ENCODE data around the gene JADE2. TPM values are rescaled to one million over a fixed set of nuclear protein-coding genes. Genes with fewer than 3 reads are reported as not detected.

The JADE2 gene
- total and polyA plus RNA-seq, 2 of the 8 experiments (the other 6 are each of a cell fraction or from before 2014, with no cell fraction given): 19.2 to 55.8 TPM

GRCh38 chr5:134561871-134562296, 36.4 kb downstream of the JADE2 start:
- DNase-seq (ENCODE audit: low read depth in 1 of 2, low spot score in 2 of 2) (no peak), FAIRE-seq (peak; percentile 78)
- H2BK12ac ChIP-seq (ENCODE audit: low read depth, low read length): no peak overlapping the region
- H4K91ac ChIP-seq (replicated peaks; ENCODE audit: insufficient read length, low read length): no peak overlapping the region
- H3K23ac ChIP-seq (ENCODE audit: insufficient read length): no peak overlapping the region
- POLR2A ChIA-PET (ENCODE audit: partially characterized antibody): interaction anchor here (1.6 kb wide), 1 partner anchor 95 kb away, joined by 3 read pairs; no protein-coding TSS in a partner anchor
- H3K36me3 ChIP-seq (ENCODE audit: control insufficient read depth in 2 of 4, insufficient read depth in 4 of 4, low read length in 3 of 4): peaks cover 30 to 69% (median 55%) of the 10 kb centered on the region in 4 experiments
- H4K20me1 ChIP-seq (replicated peaks in 1 of 2; ENCODE audit: control insufficient read depth in 1 of 2, insufficient read depth in 2 of 2, low read length in 2 of 2): peaks cover 0 to 12% of the 10 kb centered on the region in 2 experiments
- peaks cover 2% of the 10 kb centered on the region for H3K79me1 ChIP-seq (ENCODE audit: low read depth, low read length)
- peaks cover 0 to 8% of the 10 kb centered on the region in 2 experiments; a peak in 2 of 4 replicates for H3K79me2 ChIP-seq (ENCODE audit: control insufficient read depth in 1 of 2, insufficient read depth in 2 of 2, low read length in 2 of 2)
- H3K27ac ChIP-seq (ENCODE audit: low read depth, low read length): no peak overlapping the region
- H3K4me2 ChIP-seq (ENCODE audit: insufficient read depth in 1 of 2, low read depth in 2 of 2, low read length in 2 of 2): no peak overlapping the region
- 93% methylated on average over 9 of the region's 9 CpGs; no CpG with 5 or more reads in 1 of the 2 experiments for WGBS, 2 experiments (ENCODE audit: extremely low coverage in 1 of 2, insufficient coverage in 1 of 2, insufficient read length in 1 of 2, insufficient replicate concordance in 2 of 2, low coverage in 1 of 2, low lambda C conversion rate in 2 of 2, missing lambda C conversion rate in 1 of 2)
- H3K4me1 ChIP-seq (replicated peaks in 1 of 4; ENCODE audit: control insufficient read depth in 3 of 4, insufficient read depth in 4 of 4, low read length in 3 of 4): no peaks in the 10 kb centered on the region
- H3K23me2 ChIP-seq (ENCODE audit: low read depth, low read length): peaks cover under 1% of the 10 kb centered on the region; the same call in 1 of the 2 replicates
- H3K4ac ChIP-seq (replicated peaks; ENCODE audit: insufficient read length, low read depth, low read length): no peak overlapping the region
- CTCF ChIA-PET (ENCODE audit: partially characterized antibody): interaction anchor here (0.6 to 5.5 kb wide), 19 partner anchors 11 to 285 kb away, joined by 3 to 97 read pairs (median 4); partner anchors contain the start of gene CDKN2AIPNL
- H3K14ac ChIP-seq (ENCODE audit: insufficient read length): no peak overlapping the region
- no peak overlapping the region for H2AK5ac ChIP-seq (ENCODE audit: low read depth, low read length)
- H3K27me3 ChIP-seq (replicated peaks in 1 of 4; ENCODE audit: control insufficient read depth in 3 of 4, extremely low read depth in 1 of 4, insufficient read depth in 3 of 4, low read length in 3 of 4): no peaks in the 10 kb centered on the region
- peak overlapping the region; percentile 75; the same call in 1 of the 2 replicates for H3K18ac ChIP-seq (ENCODE audit: extremely low read depth, low read length)
- H4K5ac ChIP-seq (ENCODE audit: insufficient read length, low read depth, low read length): no peak overlapping the region
- no peak overlapping the region for H4K8ac ChIP-seq (ENCODE audit: extremely low read depth, insufficient read depth, low read length)
- peak; percentile 46 to 69 for TF ChIP-seq RAD21 (IDR thresholded peaks at IDR 0.05 in 1 of 2, conservative IDR thresholded peaks at IDR 0.05 in 1 of 2; ENCODE audit: low read depth in 2 of 2, low read length in 2 of 2)
- no peak for TF ChIP-seq SAP30 (IDR thresholded peaks at IDR 0.05; ENCODE audit: insufficient read depth, insufficient replicate concordance, low read length)
- TF ChIP-seq YY1 (IDR thresholded peaks at IDR 0.05; ENCODE audit: low read depth, low read length): 0 out of 2 replicates have a peak, but pooled peaks have one; percentile 35
- no peak for TF ChIP-seq MAFK (IDR thresholded peaks at IDR 0.05; ENCODE audit: low read depth, low read length)
- TF ChIP-seq TBP (IDR thresholded peaks at IDR 0.05; ENCODE audit: low read depth, low read length): no peak
- TF ChIP-seq GABPA (IDR thresholded peaks at IDR 0.05; ENCODE audit: borderline replicate concordance, insufficient read depth, low read length): no peak
- peak in 2 of 3 experiments; percentile 59 to 67; a peak in 3 of 4 replicates for TF ChIP-seq CTCF (IDR thresholded peaks at IDR 0.05; ENCODE audit: control extremely low read depth in 1 of 3, insufficient read depth in 1 of 3, low read depth in 1 of 3, low read length in 3 of 3)
- TF ChIP-seq BCL11A (IDR thresholded peaks at IDR 0.05; ENCODE audit: low read depth in 2 of 2, low read length in 2 of 2): no peak
- H3K9ac ChIP-seq (replicated peaks in 1 of 4; ENCODE audit: extremely low read depth in 1 of 4, low read depth in 3 of 4, low read length in 3 of 4): no peak overlapping the region; a peak in 1 of 7 replicates
- H3K9me3 ChIP-seq (ENCODE audit: insufficient read depth in 2 of 2, low read depth in 1 of 2, low read length in 1 of 2): no peaks in the 10 kb centered on the region
- 0 out of 2 replicates have a peak overlapping the region, but pooled peaks have one; percentile 9 for H2BK5ac ChIP-seq (ENCODE audit: low read depth, low read length)
- H3K56ac ChIP-seq (replicated peaks; ENCODE audit: insufficient read length, low read depth, low read length): no peak overlapping the region
- H2BK20ac ChIP-seq (ENCODE audit: low read length): no peak overlapping the region
- H2BK120ac ChIP-seq (replicated peaks; ENCODE audit: low read depth, low read length): no peak overlapping the region
- no peak overlapping the region for H3K4me3 ChIP-seq (ENCODE audit: extremely low read depth in 1 of 4, insufficient read depth in 2 of 4, low read depth in 3 of 4, low read length in 4 of 4)
- H2BK15ac ChIP-seq (ENCODE audit: low read length): no peak overlapping the region
- H2AFZ ChIP-seq (ENCODE audit: low read length): no peak overlapping the region

Measured in H1 (cell line).